ENCODE measurements around the gene GLCCI1.
"Not testable (repeated sequence)": the region's sequence is repeated elsewhere in the genome, so short reads cannot be mapped to it uniquely, and the experiment has no call there.

The GLCCI1 gene

GRCh38 chr7:8058852-8059251 is 90.3 kb downstream of the GLCCI1 start:
- no peaks in the 10 kb centered on the region for H3K27me3 ChIP-seq (ENCODE audit: insufficient read depth, low read length)
- H2BK12ac ChIP-seq (ENCODE audit: low read length), result no peak overlapping the region
- no CpG with 5 or more reads among the region's 4 CpGs for WGBS (ENCODE audit: extremely low coverage, insufficient coverage, insufficient read length)
- H4K12ac ChIP-seq (ENCODE audit: low read depth, low read length), result no peak overlapping the region
- H2AK5ac ChIP-seq (ENCODE audit: low read length), result no peak overlapping the region
- H3K23ac ChIP-seq (ENCODE audit: low read length), result no peak overlapping the region
- H3K36me3 ChIP-seq (ENCODE audit: control insufficient read depth in 1 of 2, insufficient read depth in 2 of 2, low read length in 2 of 2), result peaks cover 0 to 8% of the 10 kb centered on the region in 2 experiments
- H2BK120ac ChIP-seq (ENCODE audit: insufficient read depth, low read length, poor library complexity), result no peak overlapping the region
- no peak overlapping the region for H2AFZ ChIP-seq (ENCODE audit: insufficient read depth, low read length, poor library complexity)
- no peaks in the 10 kb centered on the region for H3K79me1 ChIP-seq (ENCODE audit: low read length)
- no peaks in the 10 kb centered on the region for H3K4me1 ChIP-seq (ENCODE audit: control insufficient read depth in 1 of 2, insufficient read depth in 2 of 2, low read length in 2 of 2)
- no peak overlapping the region for H3K4ac ChIP-seq (ENCODE audit: low read depth, low read length)
- H3K9ac ChIP-seq (ENCODE audit: low read length), result no peak overlapping the region
- H3K18ac ChIP-seq (ENCODE audit: low read length), result no peak overlapping the region
- no peak overlapping the region for H3K14ac ChIP-seq (ENCODE audit: low read length)
- H3K4me2 ChIP-seq (ENCODE audit: low read length), result no peak overlapping the region
- H3K27ac ChIP-seq (ENCODE audit: low read depth, low read length), result no peak overlapping the region
- no peak overlapping the region for H4K8ac ChIP-seq (ENCODE audit: low read depth, low read length)
- H4K91ac ChIP-seq (ENCODE audit: low read depth, low read length), result no peak overlapping the region
- no peaks in the 10 kb centered on the region for H3K79me2 ChIP-seq (ENCODE audit: control insufficient read depth, insufficient read depth, low read length, poor library complexity)
- no peak overlapping the region for H2BK5ac ChIP-seq (ENCODE audit: low read depth, low read length, poor library complexity)
- no peak overlapping the region for H3K4me3 ChIP-seq (ENCODE audit: low read depth, low read length)
- H3K9me3 ChIP-seq (ENCODE audit: insufficient read depth, low read depth, low read length), result no peaks in the 10 kb centered on the region
- DNase-seq, result no peak

- H3K9ac ChIP-seq (ENCODE audit: low read length), result no peak overlapping the region
- no peak overlapping the region for H2BK12ac ChIP-seq (ENCODE audit: low read length)
- peaks cover 0 to 10% of the 10 kb centered on the region in 2 experiments for H3K36me3 ChIP-seq (ENCODE audit: control insufficient read depth in 1 of 2, insufficient read depth in 2 of 2, low read length in 2 of 2)
- H4K91ac ChIP-seq (ENCODE audit: low read depth, low read length), result no peak overlapping the region
- H3K27ac ChIP-seq (ENCODE audit: low read depth, low read length), result no peak overlapping the region
- H3K79me1 ChIP-seq (ENCODE audit: low read length), result no peaks in the 10 kb centered on the region
- H3K4me3 ChIP-seq (ENCODE audit: low read depth, low read length), result no peak overlapping the region
- no peak overlapping the region for H3K18ac ChIP-seq (ENCODE audit: low read length)
- H3K4me1 ChIP-seq (ENCODE audit: control insufficient read depth in 1 of 2, insufficient read depth in 2 of 2, low read length in 2 of 2), result no peaks in the 10 kb centered on the region
- no peak overlapping the region for H3K4me2 ChIP-seq (ENCODE audit: low read length)
- no peak overlapping the region for H2BK5ac ChIP-seq (ENCODE audit: low read depth, low read length, poor library complexity)
- no peak overlapping the region for H3K4ac ChIP-seq (ENCODE audit: low read depth, low read length)
- no peak overlapping the region for H3K23ac ChIP-seq (ENCODE audit: low read length)
- H2BK120ac ChIP-seq (ENCODE audit: insufficient read depth, low read length, poor library complexity), result no peak overlapping the region
- WGBS (ENCODE audit: extremely low coverage, insufficient coverage, insufficient read length), result no CpG with 5 or more reads among the region's 3 CpGs
- H2AK5ac ChIP-seq (ENCODE audit: low read length), result no peak overlapping the region
- no peaks in the 10 kb centered on the region for H3K79me2 ChIP-seq (ENCODE audit: control insufficient read depth, insufficient read depth, low read length, poor library complexity)
- DNase-seq, result no peak
- H3K9me3 ChIP-seq (ENCODE audit: insufficient read depth, low read depth, low read length), result no peaks in the 10 kb centered on the region
- no peak overlapping the region for H2AFZ ChIP-seq (ENCODE audit: insufficient read depth, low read length, poor library complexity)
- no peaks in the 10 kb centered on the region for H3K27me3 ChIP-seq (ENCODE audit: insufficient read depth, low read length)
- H4K8ac ChIP-seq (ENCODE audit: low read depth, low read length), result no peak overlapping the region
- H4K12ac ChIP-seq (ENCODE audit: low read depth, low read length), result no peak overlapping the region
- no peak overlapping the region for H3K14ac ChIP-seq (ENCODE audit: low read length)
These were observed 91.6 kb downstream of the GLCCI1 start for GRCh38 chr7:8060241-8060640.

GRCh38 chr7:8063300-8063699 is 94.7 kb downstream of the GLCCI1 start:
- not testable (repeated sequence) for H3K18ac ChIP-seq (ENCODE audit: low read length); H4K91ac ChIP-seq (ENCODE audit: low read depth, low read length); H2BK120ac ChIP-seq (ENCODE audit: insufficient read depth, low read length, poor library complexity); H2BK5ac ChIP-seq (ENCODE audit: low read depth, low read length, poor library complexity); H3K14ac ChIP-seq (ENCODE audit: low read length); H3K27me3 ChIP-seq (ENCODE audit: insufficient read depth, low read length); H3K4ac ChIP-seq (ENCODE audit: low read depth, low read length); H4K12ac ChIP-seq (ENCODE audit: low read depth, low read length); H3K79me1 ChIP-seq (ENCODE audit: low read length); H2AFZ ChIP-seq (ENCODE audit: insufficient read depth, low read length, poor library complexity); H3K4me2 ChIP-seq (ENCODE audit: low read length); H3K4me3 ChIP-seq (ENCODE audit: low read depth, low read length); H2AK5ac ChIP-seq (ENCODE audit: low read length); H3K36me3 ChIP-seq (ENCODE audit: control insufficient read depth in 1 of 2, insufficient read depth in 2 of 2, low read length in 2 of 2); H3K9me3 ChIP-seq (ENCODE audit: insufficient read depth, low read depth, low read length); H3K23ac ChIP-seq (ENCODE audit: low read length); H3K79me2 ChIP-seq (ENCODE audit: control insufficient read depth, insufficient read depth, low read length, poor library complexity); H3K4me1 ChIP-seq (ENCODE audit: control insufficient read depth in 1 of 2, insufficient read depth in 2 of 2, low read length in 2 of 2); H2BK12ac ChIP-seq (ENCODE audit: low read length); H4K8ac ChIP-seq (ENCODE audit: low read depth, low read length); H3K27ac ChIP-seq (ENCODE audit: low read depth, low read length); H3K9ac ChIP-seq (ENCODE audit: low read length)
- no CpG with 5 or more reads among the region's 5 CpGs for WGBS (ENCODE audit: extremely low coverage, insufficient coverage, insufficient read length)
- DNase-seq, result peak; percentile 26 to 61

GRCh38 chr7:8063706-8064297 is 95.2 kb downstream of the GLCCI1 start:
- Histone ChIP-seq H2BK12ac (ENCODE audit: low read length) (no peak overlapping the region), H4K91ac (ENCODE audit: low read depth, low read length) (no peak overlapping the region), H3K4ac (ENCODE audit: low read depth, low read length) (no peak overlapping the region), H3K4me2 (ENCODE audit: low read length) (no peak overlapping the region), H3K27me3 (ENCODE audit: insufficient read depth, low read length) (no peaks in the 10 kb centered on the region), H3K23ac (ENCODE audit: low read length) (no peak overlapping the region), H2BK5ac (ENCODE audit: low read depth, low read length, poor library complexity) (no peak overlapping the region), H3K79me2 (ENCODE audit: control insufficient read depth, insufficient read depth, low read length, poor library complexity) (no peaks in the 10 kb centered on the region), H3K27ac (ENCODE audit: low read depth, low read length) (no peak overlapping the region), H3K4me1 (ENCODE audit: control insufficient read depth in 1 of 2, insufficient read depth in 2 of 2, low read length in 2 of 2) (no peaks in the 10 kb centered on the region), H3K79me1 (ENCODE audit: low read length) (no peaks in the 10 kb centered on the region), H3K9ac (ENCODE audit: low read length) (no peak overlapping the region), H3K18ac (ENCODE audit: low read length) (no peak overlapping the region), H2AFZ (ENCODE audit: insufficient read depth, low read length, poor library complexity) (no peak overlapping the region), H3K14ac (ENCODE audit: low read length) (no peak overlapping the region), H3K9me3 (ENCODE audit: insufficient read depth, low read depth, low read length) (no peaks in the 10 kb centered on the region), H4K8ac (ENCODE audit: low read depth, low read length) (no peak overlapping the region), H2AK5ac (ENCODE audit: low read length) (no peak overlapping the region), H2BK120ac (ENCODE audit: insufficient read depth, low read length, poor library complexity) (no peak overlapping the region), H3K4me3 (ENCODE audit: low read depth, low read length) (no peak overlapping the region), H3K36me3 (ENCODE audit: control insufficient read depth in 1 of 2, insufficient read depth in 2 of 2, low read length in 2 of 2) (peaks cover 0 to 6% of the 10 kb centered on the region in 2 experiments), H4K12ac (ENCODE audit: low read depth, low read length) (no peak overlapping the region)
- DNase-seq, result no peak

All from trophoblast cell (in vitro differentiated cells and primary cell).